ENCODE data around the gene CD74.
"Not testable (repeated sequence)": the region's sequence is repeated elsewhere in the genome, so short reads cannot be mapped to it uniquely, and the experiment has no call there.

The CD74 gene

GRCh38 chr5:150412319-150413175 is at the start of gene CD74:
TSS of gene CD74 (minus strand) at chr5:150412910. CDS start at chr5:150412749, 161 bp downstream.
- no peak for DNase-seq

GRCh38 chr5:150461231-150461630 is 48.5 kb upstream of the CD74 start:
- no peak for DNase-seq

- DNase-seq = no peak
Observed at GRCh38 chr5:150460781-150461180, 48.1 kb upstream of the CD74 start.

GRCh38 chr5:150458802-150459557 is 46.3 kb upstream of the CD74 start:
- DNase-seq = no peak

GRCh38 chr5:150457562-150458240 is 45.0 kb upstream of the CD74 start:
- DNase-seq = no peak

- no peak for DNase-seq
Observed at GRCh38 chr5:150457121-150457520, 44.4 kb upstream of the CD74 start.

- DNase-seq = no peak
Observed at GRCh38 chr5:150454492-150455229, 42.0 kb upstream of the CD74 start.

- not testable (repeated sequence) for DNase-seq
Observed at GRCh38 chr5:150454027-150454426, 41.3 kb upstream of the CD74 start.

GRCh38 chr5:150452914-150453313 is 40.2 kb upstream of the CD74 start:
- DNase-seq = no peak

- DNase-seq = no peak
Observed at GRCh38 chr5:150451594-150451993, 38.9 kb upstream of the CD74 start.

GRCh38 chr5:150449517-150450339 is 37.0 kb upstream of the CD74 start, which contains the start of gene RPS14:
TSS of gene RPS14 (minus strand) at chr5:150449739. CDS start at chr5:150447733, 2,006 bp downstream.
- DNase-seq = peak; percentile 66

GRCh38 chr5:150448952-150449516 is 36.3 kb upstream of the CD74 start:
- DNase-seq = no peak

- DNase-seq = no peak
Observed at GRCh38 chr5:150448334-150448733, 35.6 kb upstream of the CD74 start.

GRCh38 chr5:150447188-150447587 is 34.5 kb upstream of the CD74 start:
- DNase-seq = no peak

- DNase-seq = no peak
Observed at GRCh38 chr5:150446583-150446982, 33.9 kb upstream of the CD74 start.

- no peak for DNase-seq
Observed at GRCh38 chr5:150446088-150446487, 33.4 kb upstream of the CD74 start.

GRCh38 chr5:150444770-150445169 is 32.1 kb upstream of the CD74 start:
- DNase-seq = no peak

GRCh38 chr5:150443242-150444075 is 30.7 kb upstream of the CD74 start:
- no peak for DNase-seq

GRCh38 chr5:150442699-150443080 is 30.0 kb upstream of the CD74 start:
- DNase-seq = no peak

All from NCI-H1436 treated with DMSO at 0.1 percent for 48 hours (cell line).